ENCODE measurements around the gene SPPL3.

Gene SPPL3

DNA sequence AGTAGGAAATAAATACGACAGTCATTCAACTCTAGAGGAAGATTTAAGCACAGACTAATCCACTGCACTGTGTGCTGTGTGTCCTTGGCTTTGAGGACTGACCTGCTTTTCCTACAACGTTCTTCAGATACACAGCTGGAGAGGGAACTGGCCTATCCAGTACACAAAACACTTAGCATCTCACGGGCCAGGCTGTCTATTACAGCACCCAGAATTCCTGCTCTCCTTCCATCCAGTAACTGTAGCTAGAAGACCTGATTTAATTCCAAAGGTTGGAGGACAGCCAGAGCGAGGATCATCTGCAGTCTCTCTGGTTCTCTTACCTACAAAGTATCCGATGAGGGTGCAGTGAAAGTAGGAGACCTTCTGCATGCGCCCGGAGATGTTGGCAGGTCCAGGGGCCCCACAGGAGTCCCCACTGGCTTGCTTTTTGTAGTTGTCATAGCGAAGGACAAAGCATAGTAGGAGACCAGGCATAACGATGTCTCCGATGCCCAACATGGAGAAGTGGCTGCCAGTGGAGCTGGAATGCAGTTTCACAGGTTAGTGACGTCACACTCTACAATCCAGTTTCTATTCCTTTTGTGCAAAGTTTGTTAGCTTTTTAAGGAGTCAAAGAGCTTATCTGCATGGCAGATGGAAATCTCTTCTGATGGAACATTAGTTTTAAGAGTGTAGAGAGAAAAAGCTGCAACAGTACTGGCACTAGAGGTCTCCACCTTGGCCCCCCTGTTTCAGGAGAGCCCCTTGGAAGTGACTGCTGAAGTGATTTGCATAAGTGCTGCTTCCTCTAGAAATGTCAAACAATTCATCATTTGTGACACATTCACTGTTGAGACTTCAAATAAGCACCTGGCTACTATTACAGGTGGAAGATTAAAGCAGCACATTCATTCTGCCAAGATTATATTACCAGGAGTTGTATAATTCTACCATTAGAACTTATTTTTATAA lies 136.8 kb downstream of the SPPL3 start:
- DNase-seq = no peak

DNA sequence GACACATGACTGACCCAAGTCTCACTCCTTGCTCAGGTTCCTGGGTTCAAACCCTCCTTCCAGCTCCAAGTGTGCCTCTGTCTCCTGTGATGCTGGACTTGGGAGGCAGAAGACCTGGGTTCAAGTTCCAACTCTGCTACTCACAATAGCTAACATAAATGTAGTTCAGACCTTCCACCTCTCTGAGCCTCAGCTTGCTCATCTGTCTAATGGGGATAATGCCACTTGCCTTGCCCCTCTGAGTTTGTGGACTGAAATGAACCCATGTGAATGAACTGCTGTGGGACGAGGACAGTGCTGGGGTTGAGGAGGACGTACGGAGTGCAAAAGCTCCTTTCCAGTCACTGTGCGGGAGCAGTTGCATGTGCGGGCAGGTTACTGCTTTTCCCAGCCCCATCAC lies 137.6 kb downstream of the SPPL3 start:
- no peak for DNase-seq

DNA sequence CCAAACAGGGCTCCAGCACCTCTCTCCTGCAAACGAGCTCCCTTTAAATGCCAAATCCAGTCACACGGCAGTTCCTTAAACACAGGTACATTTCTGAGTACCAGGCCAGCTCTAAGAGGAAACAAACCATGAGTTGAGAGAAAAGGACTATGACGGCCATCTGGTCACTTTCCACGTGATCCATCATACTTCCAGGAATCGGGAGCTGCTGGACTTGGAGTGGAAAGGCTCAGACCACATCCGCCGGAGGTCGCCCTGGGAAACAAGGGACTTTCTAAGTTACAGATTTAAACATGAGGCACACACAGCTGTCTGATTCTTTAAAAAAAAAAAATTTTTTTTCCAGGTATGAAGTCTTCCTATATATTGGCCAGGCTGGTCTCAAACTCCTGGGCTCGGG lies 139.3 kb downstream of the SPPL3 start:
- no peak for DNase-seq

DNA sequence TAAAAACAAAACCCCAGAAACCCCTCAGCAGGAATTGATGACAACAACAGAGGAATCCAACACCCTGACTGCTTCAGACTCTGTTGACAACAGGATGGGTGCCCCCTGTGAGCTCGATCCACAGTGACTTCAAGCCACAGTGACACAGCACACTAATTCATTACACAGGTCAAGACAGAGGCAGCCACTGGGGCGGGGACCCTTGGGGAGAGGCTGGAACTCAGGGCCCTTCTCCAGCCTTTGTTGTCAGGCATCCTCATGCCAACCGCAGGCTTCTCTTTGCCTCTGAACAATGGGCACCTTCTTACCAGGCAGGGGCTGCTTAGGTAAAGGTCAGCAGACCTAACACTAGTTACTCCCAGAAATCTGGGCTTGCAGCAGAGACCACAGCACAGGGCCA lies 140.9 kb downstream of the SPPL3 start:
- DNase-seq = no peak

DNA sequence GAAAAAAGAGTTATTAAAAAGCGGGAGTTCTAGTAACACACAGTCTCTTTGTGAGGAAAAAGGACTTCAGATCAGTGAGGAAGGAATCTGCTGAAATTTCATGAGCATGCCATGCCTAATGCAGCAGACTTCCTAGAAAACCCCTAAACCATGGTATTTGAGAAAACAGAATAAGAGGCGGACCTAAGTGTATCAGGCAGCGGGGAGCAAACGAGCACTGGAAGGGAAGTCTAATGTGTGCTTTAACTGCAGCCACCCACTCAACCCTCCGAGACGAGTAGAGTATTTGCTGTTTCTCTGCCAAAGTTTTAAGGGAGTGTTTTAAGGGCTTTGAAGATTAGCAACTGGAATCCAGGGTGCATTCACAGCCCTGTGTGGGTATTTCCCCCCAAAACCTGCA lies 142.1 kb downstream of the SPPL3 start:
- peak; percentile 19 for DNase-seq

DNA sequence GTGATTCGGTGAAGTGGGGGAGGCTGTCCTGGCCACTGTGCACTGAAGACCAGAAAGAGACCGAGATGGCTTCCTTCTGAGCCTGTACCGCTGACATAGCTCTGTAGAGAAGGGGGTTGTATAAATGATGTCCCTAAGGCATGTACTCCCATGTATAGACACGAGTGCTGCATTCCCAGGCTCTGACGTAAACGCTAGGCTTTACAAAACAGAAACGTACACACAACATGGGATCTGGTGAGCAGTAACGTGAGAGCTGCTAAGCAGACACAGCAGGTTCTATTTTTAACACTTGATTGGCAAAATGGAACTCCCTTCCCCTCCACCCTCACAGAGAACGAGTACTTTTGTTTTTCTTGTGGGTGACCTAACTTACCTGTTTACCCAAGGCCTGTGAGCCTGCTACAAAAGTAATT lies 142.6 kb downstream of the SPPL3 start:
- DNase-seq = peak; percentile 93

DNA sequence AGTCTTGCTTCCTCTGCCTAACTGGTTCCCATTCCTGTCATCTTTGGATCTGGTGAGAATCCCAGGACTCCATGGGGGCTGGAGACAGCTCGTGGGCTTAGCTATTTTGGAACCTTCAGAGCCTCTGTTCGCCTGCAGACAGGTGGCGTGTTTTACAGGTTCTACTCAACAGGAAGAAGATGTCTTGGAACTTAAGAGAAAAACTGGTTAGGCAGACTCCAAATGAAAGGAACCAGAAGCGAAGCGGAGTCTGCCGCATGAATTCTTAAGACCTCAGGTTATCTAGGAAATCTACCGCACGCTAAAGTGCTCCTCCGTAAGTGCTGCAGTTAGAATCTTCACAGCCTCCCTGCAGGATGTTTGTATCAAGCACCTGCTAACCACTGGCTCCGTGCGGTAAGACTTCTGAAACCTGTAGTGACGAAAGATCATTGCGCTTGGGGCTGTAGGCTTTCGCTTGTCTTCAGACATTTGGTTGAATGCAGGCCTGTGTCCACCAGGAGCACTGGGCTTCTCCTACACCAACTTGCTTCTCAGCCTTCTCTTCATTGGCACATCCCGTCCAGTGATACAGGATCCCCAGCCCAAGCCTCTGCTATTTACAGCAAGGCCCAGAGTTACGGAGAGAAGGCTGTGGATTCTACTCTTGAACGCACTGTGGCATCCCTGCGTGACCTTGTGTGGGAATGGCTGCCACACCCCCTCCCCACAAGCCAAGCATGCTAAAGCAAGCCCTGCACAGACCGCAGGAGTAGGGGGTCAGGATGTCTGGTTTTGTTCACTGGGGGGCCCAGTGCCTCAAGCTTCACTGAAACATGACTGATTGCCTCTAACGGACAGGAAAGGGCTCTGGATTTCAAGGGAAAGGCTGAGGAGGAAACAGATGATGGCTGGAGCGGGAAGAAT lies 143.6 kb downstream of the SPPL3 start:
- peak; percentile 23 for DNase-seq

DNA sequence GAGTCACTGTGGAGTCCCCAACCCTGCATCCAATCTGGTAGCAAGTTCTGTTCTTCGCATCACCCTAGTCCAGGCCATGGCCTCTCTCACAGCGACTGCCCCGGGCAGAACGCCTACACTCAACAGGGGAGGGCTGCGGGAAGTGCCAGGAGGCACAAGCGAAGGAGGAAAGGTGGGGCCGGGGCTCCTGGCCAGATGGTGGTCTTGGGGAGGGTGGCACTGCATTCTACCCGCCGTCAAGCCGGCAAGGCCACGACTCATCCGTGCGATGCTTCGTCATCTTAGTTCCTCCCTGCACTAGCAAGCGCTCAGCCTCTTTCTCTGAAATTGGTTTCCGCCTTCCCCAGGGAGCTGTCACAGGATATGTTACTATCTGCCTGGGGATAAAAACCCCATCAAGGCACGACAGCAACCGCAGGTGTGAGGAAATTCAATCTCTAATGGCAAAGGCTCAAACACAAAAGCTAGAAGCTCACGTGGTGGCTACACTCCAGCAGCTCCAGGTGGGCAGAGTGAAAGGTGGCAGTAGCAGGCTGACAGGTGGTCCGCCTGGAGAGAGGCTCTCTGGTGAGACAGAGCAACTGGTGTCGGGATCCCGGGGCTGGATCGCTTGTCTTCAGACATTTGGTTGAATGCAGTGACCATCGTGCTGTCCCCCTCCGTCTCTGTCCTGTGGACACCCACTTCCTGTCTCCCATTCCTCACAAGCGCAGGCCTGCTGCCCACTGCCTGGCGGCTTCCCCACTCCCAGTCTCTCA lies 144.4 kb downstream of the SPPL3 start:
- DNase-seq = no peak

DNA sequence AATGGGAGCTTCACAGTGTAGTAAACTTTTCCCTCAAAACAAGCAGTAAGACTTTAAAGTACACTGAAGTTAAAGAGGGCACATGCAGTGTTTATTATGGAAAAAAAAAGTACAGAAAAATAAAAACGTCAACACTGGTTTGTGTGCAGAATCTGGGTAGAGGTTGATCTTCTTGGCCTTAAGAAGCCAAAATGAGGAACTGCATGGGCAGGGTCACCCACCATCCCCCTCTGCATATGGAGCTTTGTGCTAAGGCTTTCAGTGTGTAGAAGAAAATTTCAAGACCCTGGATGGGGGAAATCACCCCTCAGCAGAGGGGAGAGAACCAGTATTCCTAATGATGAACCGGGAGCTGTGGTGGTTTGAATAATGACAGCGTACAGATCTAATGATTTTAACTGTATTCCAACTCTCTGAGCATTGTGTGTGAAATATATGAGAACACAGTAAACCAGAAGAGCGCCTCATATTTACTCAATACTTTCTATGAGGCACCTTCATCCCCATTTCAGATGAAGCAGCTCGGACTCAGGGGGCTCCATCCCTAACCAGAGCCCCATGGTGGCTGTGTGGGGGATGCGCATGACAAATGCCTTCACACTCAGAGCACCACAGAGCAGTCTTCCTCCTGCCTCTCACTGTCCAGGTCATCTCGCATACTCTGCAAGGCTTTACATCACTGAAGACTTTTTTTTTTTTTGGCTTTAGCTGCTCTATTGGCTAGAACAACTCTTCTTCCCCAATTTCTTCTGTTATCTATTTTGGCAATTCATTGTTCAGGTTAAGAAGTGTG lies 145.2 kb downstream of the SPPL3 start:
- no peak for DNase-seq

DNA sequence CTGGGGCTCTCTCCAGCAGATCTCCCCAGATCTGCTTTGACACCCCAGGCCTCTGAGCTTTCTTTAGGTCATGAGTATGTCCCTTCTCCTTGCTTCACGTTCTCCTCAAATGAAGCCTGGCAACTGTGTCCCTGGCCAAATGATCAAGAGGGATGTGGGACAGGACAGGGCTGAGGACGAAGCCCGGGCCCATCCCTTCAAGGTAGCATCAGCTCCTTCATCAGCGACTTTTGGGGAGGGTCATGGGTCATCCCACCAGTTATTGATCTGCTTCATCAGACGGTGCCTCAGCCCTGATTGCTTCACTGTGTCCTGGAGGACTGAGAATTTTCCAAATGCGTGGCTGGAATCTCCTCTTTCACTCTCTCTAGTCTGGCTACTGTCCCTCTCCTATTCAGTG lies 146.2 kb downstream of the SPPL3 start:
- DNase-seq = no peak

DNA sequence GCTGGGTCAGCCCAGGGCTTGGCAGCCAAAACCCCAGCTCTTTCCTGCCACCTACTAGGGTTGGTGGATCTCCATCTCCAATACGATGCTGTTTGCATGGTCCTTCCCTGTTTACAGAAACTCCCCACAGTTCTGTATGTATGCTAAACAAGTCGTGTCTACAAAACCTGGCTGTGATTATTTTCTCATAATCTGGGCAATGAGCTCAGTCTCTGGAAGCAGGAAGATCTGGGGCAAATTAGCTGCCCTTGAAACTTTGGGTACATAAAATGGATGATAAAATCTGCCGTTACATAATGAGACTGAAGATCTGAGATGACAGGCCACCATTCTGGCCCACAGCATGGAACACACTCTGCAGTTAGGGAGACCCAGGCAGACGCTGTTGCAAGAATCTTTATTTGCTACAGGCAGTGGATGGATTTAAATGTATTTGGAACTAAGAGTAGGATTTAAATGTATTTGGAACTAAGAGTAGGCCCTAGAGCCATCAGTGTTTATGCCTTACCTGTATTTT lies 146.9 kb downstream of the SPPL3 start:
- no peak for DNase-seq

DNA sequence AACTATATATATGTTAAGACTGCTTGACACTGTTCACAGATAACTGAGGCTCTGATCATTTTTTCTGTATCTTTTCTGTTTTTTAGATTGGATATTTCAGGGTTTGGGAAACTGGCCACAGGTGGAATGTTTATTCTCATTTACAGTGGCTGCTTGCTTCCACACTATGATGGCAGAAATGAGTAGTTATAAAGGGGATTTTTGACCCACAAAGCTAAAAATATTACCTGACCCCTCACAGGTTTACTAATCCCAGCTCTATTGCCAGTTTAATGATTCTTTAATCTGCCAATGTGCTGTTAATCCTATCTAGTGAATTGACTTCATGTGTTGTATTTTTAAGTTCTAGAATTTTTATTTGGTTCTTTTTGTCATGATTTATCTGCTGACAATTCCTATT lies 148.9 kb downstream of the SPPL3 start:
- DNase-seq = no peak

DNA sequence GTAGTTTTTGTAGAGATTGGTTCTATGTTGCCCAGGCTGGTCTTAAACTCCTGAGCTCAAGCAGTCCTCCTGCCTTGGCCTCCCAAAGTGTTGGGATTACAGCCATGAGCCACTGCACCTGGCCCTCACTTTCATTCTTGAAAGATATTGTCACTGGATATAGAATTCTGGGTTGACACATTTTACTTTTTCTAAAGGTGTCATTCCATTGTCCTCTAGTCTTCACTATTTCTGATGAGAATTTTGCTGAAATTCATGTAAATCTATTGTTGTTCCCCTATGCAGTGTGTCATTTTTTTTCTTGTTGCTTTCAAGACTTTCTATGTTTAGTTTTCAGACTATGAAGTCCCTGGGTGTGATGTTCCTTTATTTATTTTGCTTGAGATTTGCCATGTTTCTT lies 149.4 kb downstream of the SPPL3 start:
- no peak for DNase-seq

DNA sequence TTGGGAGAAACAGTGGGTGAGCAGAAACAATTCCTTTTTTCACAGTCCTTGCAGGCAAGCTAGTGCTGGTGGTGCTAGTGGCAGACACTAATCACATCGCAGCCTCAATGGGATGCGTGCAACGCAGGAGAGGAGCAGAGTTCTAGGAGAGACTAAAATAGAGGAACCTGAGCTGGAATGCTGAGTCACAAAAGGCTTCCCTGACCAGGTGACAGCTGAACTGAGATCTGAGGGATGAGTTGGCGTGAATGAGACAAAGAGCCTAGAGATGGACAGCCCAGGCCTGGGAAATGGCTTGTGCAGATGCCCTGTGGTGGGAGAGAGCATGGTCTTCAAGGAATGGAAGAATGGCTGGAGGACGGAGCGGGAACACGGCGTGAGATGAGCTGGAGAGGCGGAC lies 152.8 kb downstream of the SPPL3 start:
- no peak for DNase-seq

DNA sequence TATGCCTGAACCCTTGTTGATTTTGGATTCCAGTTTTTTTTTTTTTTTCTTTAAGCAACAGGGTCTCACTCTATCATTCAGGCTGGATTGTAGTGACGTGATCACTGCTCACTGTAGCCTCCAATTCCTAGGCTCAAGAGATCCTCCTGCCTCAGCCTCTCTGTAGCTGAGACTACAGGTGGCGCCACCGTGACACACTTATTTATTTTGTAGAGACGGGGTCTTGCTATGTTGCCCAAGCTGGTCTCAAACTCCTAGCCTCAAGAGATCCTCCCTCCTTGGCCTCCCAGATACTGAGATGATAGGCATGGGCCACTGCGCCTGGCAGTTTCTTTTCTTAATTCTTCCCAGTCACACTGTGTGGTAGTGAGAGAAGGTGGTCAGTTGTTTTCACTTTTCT lies 153.4 kb downstream of the SPPL3 start:
- DNase-seq = no peak

DNA sequence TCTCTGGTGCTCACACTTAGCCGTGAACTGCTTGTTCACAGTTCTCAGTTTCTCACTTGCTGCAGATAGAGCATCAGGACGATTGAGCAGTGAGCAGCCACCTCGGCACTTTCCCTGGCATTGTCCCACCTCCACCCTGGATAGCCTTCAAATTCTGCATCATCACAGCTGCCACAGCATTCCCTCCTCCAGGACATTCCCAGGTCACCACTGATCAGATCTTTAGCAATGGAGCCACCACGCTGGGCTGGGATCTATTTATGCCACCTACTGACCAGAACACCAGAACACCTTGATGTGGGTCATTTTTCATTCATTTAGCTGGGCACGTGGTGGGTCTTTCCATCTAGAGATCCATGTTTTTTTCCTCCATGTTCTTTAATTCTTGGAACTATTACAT lies 154.9 kb downstream of the SPPL3 start:
- DNase-seq = no peak

DNA sequence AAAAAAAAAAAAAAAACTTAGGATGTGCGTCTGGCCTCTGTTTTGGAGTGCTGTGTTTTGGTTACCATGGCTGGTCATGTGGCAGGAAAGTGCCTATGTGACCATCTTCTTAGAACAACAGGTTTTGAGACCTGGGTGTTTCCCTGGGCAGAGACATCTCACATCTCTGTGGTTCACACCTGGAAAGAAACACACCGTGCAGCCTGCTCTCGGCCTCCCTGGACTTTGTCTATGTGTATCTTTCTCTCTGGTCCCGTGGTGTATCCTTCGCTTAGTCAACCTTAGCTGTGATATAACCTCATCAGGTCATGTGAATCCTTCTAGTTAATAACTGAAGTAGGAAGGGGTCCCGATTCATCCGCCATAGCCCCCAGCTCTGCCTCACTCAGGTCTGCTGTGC lies 155.9 kb downstream of the SPPL3 start:
- no peak for DNase-seq

DNA sequence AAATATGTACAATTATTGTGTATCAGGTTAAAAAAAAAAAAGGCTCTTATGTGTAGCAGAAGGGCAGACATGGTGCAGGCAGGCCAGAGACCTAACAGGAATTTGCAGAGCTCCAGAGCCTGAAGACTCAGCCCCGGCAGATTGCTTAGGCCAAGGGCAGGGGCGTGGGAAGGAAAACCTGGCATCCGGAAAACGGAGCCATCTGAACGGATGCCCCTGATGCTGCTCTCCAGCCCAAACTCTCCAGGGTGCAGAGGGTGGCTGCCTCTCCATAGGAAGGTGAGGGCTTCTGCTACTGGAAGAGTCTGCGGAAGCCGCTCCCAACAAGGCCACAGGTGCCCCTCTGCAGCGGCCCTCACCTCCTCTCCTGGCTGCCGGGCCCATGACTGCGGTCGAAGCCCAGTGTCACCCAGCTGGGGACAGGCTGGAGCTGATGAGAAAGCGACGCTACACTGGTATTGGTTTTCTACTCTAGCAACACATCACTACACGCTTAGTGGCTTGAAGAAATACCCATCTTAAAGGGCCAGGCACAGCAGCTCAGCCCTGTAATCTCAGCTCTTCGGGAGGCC lies 159.2 kb downstream of the SPPL3 start:
- no peak for DNase-seq

DNA sequence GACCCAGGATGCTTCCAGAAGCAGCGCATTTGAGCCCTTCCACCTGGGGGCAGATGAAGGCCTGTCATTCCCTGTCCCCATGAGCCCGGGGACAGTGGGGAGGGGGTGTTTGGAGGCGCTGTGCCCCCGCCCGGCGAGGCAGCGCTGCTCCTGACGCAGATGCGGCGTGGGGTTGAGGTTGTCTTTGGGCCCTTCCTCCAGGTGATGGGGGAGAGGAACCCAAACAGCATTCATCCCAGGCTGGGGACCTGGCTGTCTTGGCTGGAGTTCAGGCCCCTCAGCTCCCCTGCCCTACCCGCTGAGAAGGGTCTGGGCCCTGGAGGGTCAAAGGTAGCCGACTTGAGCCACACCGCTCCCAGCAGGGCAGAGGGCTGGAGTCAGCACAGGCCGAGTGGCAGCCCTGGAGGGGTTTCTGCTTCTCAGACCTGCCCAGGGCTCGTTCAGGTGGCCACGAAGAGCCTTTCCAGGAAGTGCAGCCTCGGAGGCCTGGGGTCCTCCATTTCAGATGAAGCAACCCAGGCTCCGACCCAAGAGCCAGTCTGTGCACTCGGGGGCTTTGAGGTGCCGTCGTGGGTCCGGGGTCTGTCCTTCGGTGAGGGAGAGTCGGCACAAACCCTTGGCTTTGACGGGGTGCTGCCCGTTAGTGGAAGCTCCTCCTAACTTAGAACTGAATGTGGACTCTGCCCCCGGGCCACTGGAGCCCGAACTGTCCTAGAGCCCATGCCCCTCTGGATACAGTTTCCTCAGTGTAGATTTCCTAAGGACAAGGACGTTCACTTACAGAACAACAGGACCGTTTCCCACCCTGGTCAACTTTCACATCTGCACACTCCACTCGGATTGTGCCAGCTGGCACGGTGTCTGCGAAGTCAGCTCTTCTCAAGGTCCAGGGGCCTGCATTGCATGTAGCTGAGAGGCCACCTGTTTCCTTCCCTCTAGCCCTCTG lies 162.4 kb downstream of the SPPL3 start:
- DNase-seq = no peak

DNA sequence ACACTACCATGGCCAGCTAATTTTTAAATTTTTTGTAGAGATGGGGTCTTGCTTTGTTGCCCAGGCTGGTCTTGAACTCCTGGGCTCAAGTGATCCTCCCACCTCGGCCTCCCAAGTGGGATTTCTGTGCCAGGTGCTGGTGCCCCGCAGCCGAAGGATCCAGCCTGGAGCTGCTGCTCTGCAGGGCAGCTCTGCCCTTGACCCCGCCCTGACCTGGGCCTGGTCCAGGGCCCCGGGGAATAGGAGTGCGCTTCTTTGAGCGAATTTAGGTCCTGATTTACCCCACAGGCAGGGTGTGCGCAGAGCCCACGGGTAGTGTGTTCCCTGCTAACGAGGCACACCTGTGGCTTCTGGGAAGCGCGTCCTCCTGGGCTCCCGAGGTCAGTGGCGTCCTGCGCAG lies 163.3 kb downstream of the SPPL3 start:
- no peak for DNase-seq

All from fibroblast of upper back skin (primary cell).